ENCODE results near the gene GHRL.
"Not testable (repeated sequence)": the region's sequence is repeated elsewhere in the genome, so short reads cannot be mapped to it uniquely, and the experiment has no call there.

GHRL gene

GRCh38 chr3:10298064-10298463 is 5.3 kb upstream of the GHRL start:
- DNase-seq (ENCODE audit: low read depth): not testable (repeated sequence)

GRCh38 chr3:10294030-10294586 is 1.4 kb upstream of the GHRL start:
- no peak for DNase-seq (ENCODE audit: low read depth)

GRCh38 chr3:10291641-10292040 is 1.1 kb downstream of the GHRL start:
- DNase-seq (ENCODE audit: low read depth): no peak

- DNase-seq (ENCODE audit: low read depth): no peak
These were observed 2.1 kb downstream of the GHRL start for GRCh38 chr3:10290481-10291176.

- DNase-seq (ENCODE audit: low read depth): no peak
These were observed 2.9 kb downstream of the GHRL start for GRCh38 chr3:10289787-10290355.

GRCh38 chr3:10289077-10289476 is 3.7 kb downstream of the GHRL start:
- no peak for DNase-seq (ENCODE audit: low read depth)

GRCh38 chr3:10288575-10288960 is 4.2 kb downstream of the GHRL start:
- DNase-seq (ENCODE audit: low read depth): no peak

- no peak for DNase-seq (ENCODE audit: low read depth)
These were observed 4.7 kb downstream of the GHRL start for GRCh38 chr3:10287936-10288574.

GRCh38 chr3:10286596-10287295 is 6.0 kb downstream of the GHRL start:
- DNase-seq (ENCODE audit: low read depth): no peak

GRCh38 chr3:10286133-10286524 is 6.6 kb downstream of the GHRL start:
- DNase-seq (ENCODE audit: low read depth): no peak

- DNase-seq (ENCODE audit: low read depth): no peak
These were observed 7.2 kb downstream of the GHRL start for GRCh38 chr3:10285272-10286132.

GRCh38 chr3:10284496-10284895 is 8.3 kb downstream of the GHRL start:
- DNase-seq (ENCODE audit: low read depth): no peak

GRCh38 chr3:10283638-10284037 is 9.1 kb downstream of the GHRL start:
- DNase-seq (ENCODE audit: low read depth): no peak

GRCh38 chr3:10281951-10282350 is 10.8 kb downstream of the GHRL start:
- DNase-seq (ENCODE audit: low read depth): no peak

GRCh38 chr3:10280571-10280970 is 12.2 kb downstream of the GHRL start:
- DNase-seq (ENCODE audit: low read depth): no peak

GRCh38 chr3:10280177-10280529 is 12.6 kb downstream of the GHRL start:
- DNase-seq (ENCODE audit: low read depth): no peak

- DNase-seq (ENCODE audit: low read depth): no peak
These were observed 13.2 kb downstream of the GHRL start for GRCh38 chr3:10279384-10280176.

GRCh38 chr3:10278501-10278900 is 14.2 kb downstream of the GHRL start:
- DNase-seq (ENCODE audit: low read depth): no peak

GRCh38 chr3:10277115-10277625 is 15.6 kb downstream of the GHRL start:
- no peak for DNase-seq (ENCODE audit: low read depth)

- no peak for DNase-seq (ENCODE audit: low read depth)
These were observed 18.1 kb downstream of the GHRL start for GRCh38 chr3:10274601-10275000.

All from activated T-cell treated with anti-CD3 and anti-CD28 coated beads for 48 hours (primary cell).